GM23248 (cell line): Measurements from ENCODE around the gene ZBTB16.

Experiments used
- EZH2 ChIP-seq: fragments of 200-600 bp; sonication (generic); IDR thresholded peaks from 2 replicates; pipeline ENCODE4 v1.6.1; 2018; ENCODE audit warnings: antibody characterized with exemption, mild to moderate bottlenecking; ENCODE audit not compliant: insufficient read depth, poor library complexity, severe bottlenecking
- EZH2phosphoT487 ChIP-seq: fragments of 200-600 bp; sonication (generic); IDR thresholded peaks from 2 replicates; pipeline ENCODE4 v1.6.1; 2018; ENCODE audit warnings: antibody characterized with exemption, moderate library complexity, mild to moderate bottlenecking, low read depth; ENCODE audit not compliant: insufficient read depth

DNA sequence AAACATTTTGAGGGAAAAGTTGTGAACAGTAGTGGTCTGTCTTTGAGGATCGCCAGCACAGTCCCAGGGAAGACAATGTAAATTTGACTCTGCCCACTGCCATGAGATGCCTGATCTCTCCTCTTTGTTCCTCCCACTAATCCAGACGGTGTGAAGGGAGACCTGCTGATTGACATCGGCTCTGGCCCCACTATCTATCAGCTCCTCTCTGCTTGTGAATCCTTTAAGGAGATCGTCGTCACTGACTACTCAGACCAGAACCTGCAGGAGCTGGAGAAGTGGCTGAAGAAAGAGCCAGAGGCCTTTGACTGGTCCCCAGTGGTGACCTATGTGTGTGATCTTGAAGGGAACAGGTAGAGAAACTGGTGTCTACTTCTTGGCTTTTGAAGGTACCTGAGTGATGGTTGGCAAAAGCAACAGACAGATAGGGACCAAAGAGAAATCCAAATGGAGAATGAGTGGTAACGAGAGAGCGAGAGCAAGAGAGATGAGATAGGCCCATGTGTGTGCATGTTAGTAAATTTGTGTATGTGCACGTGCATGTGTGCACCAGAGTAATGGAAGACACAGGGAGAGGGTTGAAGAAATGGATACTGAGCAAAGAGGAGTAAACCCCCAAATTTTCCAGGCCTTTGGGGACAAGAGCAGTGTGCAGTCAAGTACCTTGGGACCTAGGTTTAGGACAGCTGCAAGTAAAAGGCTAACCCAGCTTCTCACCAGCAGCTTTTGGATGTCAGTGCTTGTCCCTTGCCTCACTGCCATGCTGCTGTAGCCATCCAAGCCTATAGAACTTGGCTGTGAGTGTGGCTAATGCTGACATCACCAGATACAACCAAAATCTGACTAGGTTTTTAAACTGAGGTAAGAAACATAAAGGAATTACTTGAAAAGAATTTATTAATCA, 238.5 kb downstream of the ZBTB16 start:
- no peak for TF ChIP-seq EZH2
- no peak for TF ChIP-seq EZH2phosphoT487
